NOMO-1 treated with DMSO at 0.1 percent for 48 hours (cell line): Measurements from ENCODE around the gene RHOV.
A peak's percentile ranks its signal among the peaks of the same experiment; 100 is the strongest.
"Not testable (repeated sequence)": the region's sequence is repeated elsewhere in the genome, so short reads cannot be mapped to it uniquely, and the experiment has no call there.

Experiments used
- DNase-seq: peaks from one replicate; lab custom pipeline; 2025; ENCODE audit not compliant: unreplicated experiment; lab: John Stamatoyannopoulos, UW

The RHOV gene

GRCh38 chr15:40875991-40876730, 2.1 kb upstream of the RHOV start:
- no peak for DNase-seq

GRCh38 chr15:40872791-40873693, 992 bp downstream of the RHOV start:
- DNase-seq = no peak

GRCh38 chr15:40871749-40872617, 2.1 kb downstream of the RHOV start:
- DNase-seq = no peak

- DNase-seq = no peak
These were observed 3.3 kb downstream of the RHOV start for GRCh38 chr15:40870716-40871115.

GRCh38 chr15:40869686-40870085, 4.3 kb downstream of the RHOV start:
- no peak for DNase-seq

GRCh38 chr15:40867199-40867598, 6.8 kb downstream of the RHOV start:
- DNase-seq = no peak

GRCh38 chr15:40863660-40864270, 10.3 kb downstream of the RHOV start:
- no peak for DNase-seq

GRCh38 chr15:40861147-40861546, 12.9 kb downstream of the RHOV start:
- DNase-seq = not testable (repeated sequence)

GRCh38 chr15:40859206-40859851, 14.7 kb downstream of the RHOV start:
- DNase-seq = peak; percentile 58

GRCh38 chr15:40858706-40859105, 15.3 kb downstream of the RHOV start:
- no peak for DNase-seq

- DNase-seq = peak; percentile 65
These were observed 16.3 kb downstream of the RHOV start for GRCh38 chr15:40857601-40858341.

- DNase-seq = no peak
These were observed 17.3 kb downstream of the RHOV start for GRCh38 chr15:40856746-40857145.

- DNase-seq = no peak
These were observed 18.3 kb downstream of the RHOV start for GRCh38 chr15:40855706-40856234.

GRCh38 chr15:40854161-40854560, 19.9 kb downstream of the RHOV start:
- no peak for DNase-seq

GRCh38 chr15:40853241-40853890, 20.7 kb downstream of the RHOV start:
- DNase-seq = no peak

GRCh38 chr15:40852529-40852928, 21.5 kb downstream of the RHOV start:
- DNase-seq = no peak

GRCh38 chr15:40850576-40851112, 23.4 kb downstream of the RHOV start:
- no peak for DNase-seq

GRCh38 chr15:40847223-40847961, 26.6 kb downstream of the RHOV start:
- DNase-seq = peak; percentile 95
